GM23338 (cell line): ENCODE measurements around the gene SORL1.

Source experiments
- CTCF ChIP-seq, 2 experiments: fragments of 200-600 bp in 1 of 2; sonication (generic) in 1 of 2; conservative IDR thresholded peaks; 2 replicates each; pipeline versions ENCODE4 v1.5.1 to v1.6.1; 2016 to 2017; ENCODE audit warnings: antibody characterized with exemption in 2 of 2, low read depth in 2 of 2, mild to moderate bottlenecking in 2 of 2, moderate library complexity in 1 of 2
- EZH2 ChIP-seq: fragments of 200-600 bp; sonication (generic); IDR thresholded peaks from one replicate; pipeline ENCODE4 v1.8.0; 2017; ENCODE audit warnings: antibody characterized with exemption, mild to moderate bottlenecking, low read depth; ENCODE audit not compliant: unreplicated experiment
- JUNB ChIP-seq: IDR thresholded peaks from one replicate; pipeline ENCODE4 v1.6.1; 2016; ENCODE audit warnings: antibody characterized with exemption; ENCODE audit not compliant: unreplicated experiment
- NANOG ChIP-seq: IDR thresholded peaks from 2 replicates; pipeline ENCODE4 v1.6.1; 2016; ENCODE audit warnings: antibody characterized with exemption, borderline replicate concordance
- POLR2AphosphoS5 ChIP-seq: IDR thresholded peaks from 2 replicates; pipeline ENCODE4 v1.6.1; 2016; ENCODE audit warnings: antibody characterized with exemption, low read depth
- ZNF114 ChIP-seq: fragments of 250-450 bp; sonication (Bioruptor Pico); IDR thresholded peaks from 2 replicates; pipeline ENCODE4 v1.5.0; 2020; ENCODE audit warnings: mild to moderate bottlenecking, moderate library complexity

DNA sequence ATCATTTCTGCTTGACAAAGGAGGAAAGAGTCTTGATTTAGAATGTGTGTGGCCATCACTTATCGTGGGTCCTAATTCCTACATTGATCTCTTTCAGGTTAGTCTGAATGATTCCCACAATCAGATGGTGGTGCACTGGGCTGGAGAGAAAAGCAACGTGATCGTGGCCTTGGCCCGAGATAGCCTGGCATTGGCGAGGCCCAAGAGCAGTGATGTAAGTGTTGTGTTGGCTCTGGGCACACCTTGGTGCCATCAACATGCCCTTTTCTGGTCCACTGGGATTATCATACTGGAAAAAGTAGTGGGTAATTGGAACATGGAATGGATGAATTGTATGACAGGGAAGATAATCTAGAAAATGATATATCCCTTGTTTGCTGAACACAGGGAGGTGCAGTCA is 17.8 kb downstream of the SORL1 start:
- TF ChIP-seq JUNB (no peak), CTCF (conservative IDR thresholded peaks at IDR 0.05; ENCODE audit: low read depth in 2 of 2) (no peak), POLR2AphosphoS5 (no peak), ZNF114 (CRISPR knock-in tag) (no peak), EZH2 (no peak), NANOG (no peak)
